ENCODE results near the gene INCENP. TPM values are rescaled to one million over a fixed set of nuclear protein-coding genes. Genes with fewer than 3 reads are reported as not detected.
A peak's percentile ranks its signal among the peaks of the same experiment; 100 is the strongest.
"Not testable (repeated sequence)": the region's sequence is repeated elsewhere in the genome, so short reads cannot be mapped to it uniquely, and the experiment has no call there.

The INCENP gene
- 94.3 and 98.1 TPM in 2 replicates for total RNA-seq

- peaks cover 11% of the 10 kb centered on the region for H3K27me3 Mint-ChIP-seq (ENCODE audit: insufficient read depth)
- peak within 1 kb of the TSS; percentile 73 for H3K27ac Mint-ChIP-seq
- intact Hi-C loops (cut with micrococcal nuclease) = loop anchor here (1.0 to 10.0 kb wide), 9 partner anchors 11 to 584 kb away; partner anchors contain the start of genes BSCL2, FADS2, FADS3 and FEN1
- H3K4me1 Mint-ChIP-seq (ENCODE audit: low read depth) = peaks cover 33% of the 10 kb centered on the region
- peaks cover 10% of the 10 kb centered on the region for H3K36me3 Mint-ChIP-seq (ENCODE audit: low read depth)
- DNase-seq (ENCODE audit: low spot score) = peak; percentile 94
- no peaks in the 10 kb centered on the region for H3K9me3 Mint-ChIP-seq
- H3K4me3 Mint-ChIP-seq = peak within 1 kb of the TSS; percentile 94
These were observed at the start of gene INCENP for GRCh38 chr11:62123669-62124185. INCENP (plus strand) TSS chr11:62124011; CDS start chr11:62128162, 4,151 bp downstream.

GRCh38 chr11:62075438-62075837 is 48.4 kb upstream of the INCENP start:
- no peaks in the 10 kb centered on the region for H3K36me3 Mint-ChIP-seq (ENCODE audit: low read depth)
- no peak for DNase-seq (ENCODE audit: low spot score)
- no peaks in the 10 kb centered on the region for H3K9me3 Mint-ChIP-seq
- no peaks in the 10 kb centered on the region for H3K4me1 Mint-ChIP-seq (ENCODE audit: low read depth)
- no peaks in the 10 kb centered on the region for H3K27me3 Mint-ChIP-seq (ENCODE audit: insufficient read depth)
- no peak overlapping the region for H3K4me3 Mint-ChIP-seq
- H3K27ac Mint-ChIP-seq = no peak overlapping the region
- intact Hi-C loops (cut with micrococcal nuclease) = no loop called here

- intact Hi-C loops (cut with micrococcal nuclease) = no loop called here
- peaks cover 7% of the 10 kb centered on the region for H3K4me1 Mint-ChIP-seq (ENCODE audit: low read depth)
- no peak overlapping the region for H3K4me3 Mint-ChIP-seq
- DNase-seq (ENCODE audit: low spot score) = no peak
- H3K9me3 Mint-ChIP-seq = no peaks in the 10 kb centered on the region
- H3K27me3 Mint-ChIP-seq (ENCODE audit: insufficient read depth) = no peaks in the 10 kb centered on the region
- H3K27ac Mint-ChIP-seq = no peak overlapping the region
- H3K36me3 Mint-ChIP-seq (ENCODE audit: low read depth) = no peaks in the 10 kb centered on the region
These were observed 46.7 kb upstream of the INCENP start for GRCh38 chr11:62077132-62077531.

- Mint-ChIP-seq H3K36me3 (ENCODE audit: low read depth) (no peaks in the 10 kb centered on the region), H3K9me3 (no peaks in the 10 kb centered on the region), H3K27ac (no peak overlapping the region), H3K4me1 (ENCODE audit: low read depth) (peaks cover 7% of the 10 kb centered on the region), H3K4me3 (no peak overlapping the region), H3K27me3 (ENCODE audit: insufficient read depth) (no peaks in the 10 kb centered on the region)
- intact Hi-C loops (cut with micrococcal nuclease) = loop anchor here (1.0 kb wide), 6 partner anchors 56 to 284 kb away; no protein-coding TSS in a partner anchor
- peak; percentile 61 for DNase-seq (ENCODE audit: low spot score)
These were observed 42.2 kb upstream of the INCENP start for GRCh38 chr11:62081378-62082291.

GRCh38 chr11:62082292-62082657 is 41.5 kb upstream of the INCENP start:
- H3K36me3 Mint-ChIP-seq (ENCODE audit: low read depth) = no peaks in the 10 kb centered on the region
- H3K27me3 Mint-ChIP-seq (ENCODE audit: insufficient read depth) = no peaks in the 10 kb centered on the region
- H3K27ac Mint-ChIP-seq = no peak overlapping the region
- peaks cover 7% of the 10 kb centered on the region for H3K4me1 Mint-ChIP-seq (ENCODE audit: low read depth)
- intact Hi-C loops (cut with micrococcal nuclease) = loop anchor here (1.0 kb wide), 6 partner anchors 57 to 285 kb away; no protein-coding TSS in a partner anchor
- no peak overlapping the region for H3K4me3 Mint-ChIP-seq
- no peaks in the 10 kb centered on the region for H3K9me3 Mint-ChIP-seq
- no peak for DNase-seq (ENCODE audit: low spot score)

GRCh38 chr11:62084801-62085200 is 39.0 kb upstream of the INCENP start:
- H3K4me3 Mint-ChIP-seq; H3K4me1 Mint-ChIP-seq (ENCODE audit: low read depth); H3K27ac Mint-ChIP-seq; intact Hi-C loops (cut with micrococcal nuclease); DNase-seq (ENCODE audit: low spot score); H3K9me3 Mint-ChIP-seq; H3K27me3 Mint-ChIP-seq (ENCODE audit: insufficient read depth); H3K36me3 Mint-ChIP-seq (ENCODE audit: low read depth): not testable (repeated sequence)

GRCh38 chr11:62087694-62088093 is 36.1 kb upstream of the INCENP start:
- no peak for DNase-seq (ENCODE audit: low spot score)
- peaks cover 2% of the 10 kb centered on the region for H3K36me3 Mint-ChIP-seq (ENCODE audit: low read depth)
- H3K4me3 Mint-ChIP-seq = no peak overlapping the region
- peaks cover 6% of the 10 kb centered on the region for H3K27me3 Mint-ChIP-seq (ENCODE audit: insufficient read depth)
- peaks cover 7% of the 10 kb centered on the region for H3K9me3 Mint-ChIP-seq
- H3K27ac Mint-ChIP-seq = no peak overlapping the region
- H3K4me1 Mint-ChIP-seq (ENCODE audit: low read depth) = no peaks in the 10 kb centered on the region
- intact Hi-C loops (cut with micrococcal nuclease) = no loop called here

- Mint-ChIP-seq H3K36me3 (ENCODE audit: low read depth) (peaks cover 2% of the 10 kb centered on the region), H3K27ac (no peak overlapping the region), H3K4me3 (no peak overlapping the region), H3K27me3 (ENCODE audit: insufficient read depth) (peaks cover 6% of the 10 kb centered on the region), H3K9me3 (peaks cover 7% of the 10 kb centered on the region), H3K4me1 (ENCODE audit: low read depth) (no peaks in the 10 kb centered on the region)
- intact Hi-C loops (cut with micrococcal nuclease) = no loop called here
- no peak for DNase-seq (ENCODE audit: low spot score)
These were observed 35.4 kb upstream of the INCENP start for GRCh38 chr11:62088331-62088933.

GRCh38 chr11:62103141-62103540 is 20.7 kb upstream of the INCENP start:
- Mint-ChIP-seq H3K9me3 (peaks cover 4% of the 10 kb centered on the region), H3K27ac (no peak overlapping the region), H3K4me1 (ENCODE audit: low read depth) (peaks cover 13% of the 10 kb centered on the region), H3K36me3 (ENCODE audit: low read depth) (no peaks in the 10 kb centered on the region), H3K4me3 (no peak overlapping the region), H3K27me3 (ENCODE audit: insufficient read depth) (peaks cover 2% of the 10 kb centered on the region)
- intact Hi-C loops (cut with micrococcal nuclease) = no loop called here
- no peak for DNase-seq (ENCODE audit: low spot score)

- H3K4me1 Mint-ChIP-seq (ENCODE audit: low read depth) = peaks cover 13% of the 10 kb centered on the region
- H3K9me3 Mint-ChIP-seq = peaks cover 4% of the 10 kb centered on the region
- no peak for DNase-seq (ENCODE audit: low spot score)
- H3K27me3 Mint-ChIP-seq (ENCODE audit: insufficient read depth) = peaks cover 2% of the 10 kb centered on the region
- H3K36me3 Mint-ChIP-seq (ENCODE audit: low read depth) = no peaks in the 10 kb centered on the region
- no peak overlapping the region for H3K27ac Mint-ChIP-seq
- intact Hi-C loops (cut with micrococcal nuclease) = no loop called here
- H3K4me3 Mint-ChIP-seq = no peak overlapping the region
These were observed 19.8 kb upstream of the INCENP start for GRCh38 chr11:62103986-62104385.

GRCh38 chr11:62104816-62105653 is 18.8 kb upstream of the INCENP start:
- Mint-ChIP-seq H3K4me3 (peak overlapping the region; percentile 66), H3K36me3 (ENCODE audit: low read depth) (no peaks in the 10 kb centered on the region), H3K9me3 (peaks cover 4% of the 10 kb centered on the region), H3K27me3 (ENCODE audit: insufficient read depth) (peaks cover 6% of the 10 kb centered on the region), H3K4me1 (ENCODE audit: low read depth) (peaks cover 13% of the 10 kb centered on the region), H3K27ac (peak overlapping the region; percentile 68)
- peak; percentile 6 for DNase-seq (ENCODE audit: low spot score)
- intact Hi-C loops (cut with micrococcal nuclease) = loop anchor here (5.0 kb wide), 1 partner anchor 138 kb away; the partner anchor contains the start of gene FTH1

GRCh38 chr11:62105667-62106191 is 18.1 kb upstream of the INCENP start:
- Mint-ChIP-seq H3K4me1 (ENCODE audit: low read depth) (peaks cover 13% of the 10 kb centered on the region), H3K27ac (peak overlapping the region; percentile 68), H3K9me3 (peaks cover 4% of the 10 kb centered on the region), H3K36me3 (ENCODE audit: low read depth) (no peaks in the 10 kb centered on the region), H3K4me3 (peak overlapping the region; percentile 66), H3K27me3 (ENCODE audit: insufficient read depth) (peaks cover 6% of the 10 kb centered on the region)
- no peak for DNase-seq (ENCODE audit: low spot score)
- intact Hi-C loops (cut with micrococcal nuclease) = loop anchor here (5.0 kb wide), 1 partner anchor 138 kb away; the partner anchor contains the start of gene FTH1

Measured in activated T-helper 1 cell treated with anti-CD3 and anti-CD28 coated beads, Interleukin-12 subunit alpha, Interleukin-12 subunit beta, Interleukin-2, Interleukin-4 antibody, amounts not matched to agents 30 ng/mL and 10 ng/mL and 1 ng/mL, durations not matched to agents 14 hours and 24 hours and 36 hours (primary cell).